Astrocyte (in vitro differentiated cells and primary cell): ENCODE results near the gene TAS2R46.

Experiments used
- EZH2 ChIP-seq: IDR thresholded peaks from 2 replicates; pipeline ENCODE4 v1.6.1; 2012; ENCODE audit warnings: mild to moderate bottlenecking, low read length, inconsistent platforms; ENCODE audit not compliant: insufficient read depth
- TF ChIP-seq, protein P1 (sequence below): IDR thresholded peaks from 2 replicates; pipeline ENCODE4 v1.5.1; 2011; ENCODE audit warnings: low read depth, mild to moderate bottlenecking, inconsistent platforms, low read length, moderate library complexity; ENCODE audit not compliant: insufficient read depth

- TF ChIP-seq, protein P1, sequence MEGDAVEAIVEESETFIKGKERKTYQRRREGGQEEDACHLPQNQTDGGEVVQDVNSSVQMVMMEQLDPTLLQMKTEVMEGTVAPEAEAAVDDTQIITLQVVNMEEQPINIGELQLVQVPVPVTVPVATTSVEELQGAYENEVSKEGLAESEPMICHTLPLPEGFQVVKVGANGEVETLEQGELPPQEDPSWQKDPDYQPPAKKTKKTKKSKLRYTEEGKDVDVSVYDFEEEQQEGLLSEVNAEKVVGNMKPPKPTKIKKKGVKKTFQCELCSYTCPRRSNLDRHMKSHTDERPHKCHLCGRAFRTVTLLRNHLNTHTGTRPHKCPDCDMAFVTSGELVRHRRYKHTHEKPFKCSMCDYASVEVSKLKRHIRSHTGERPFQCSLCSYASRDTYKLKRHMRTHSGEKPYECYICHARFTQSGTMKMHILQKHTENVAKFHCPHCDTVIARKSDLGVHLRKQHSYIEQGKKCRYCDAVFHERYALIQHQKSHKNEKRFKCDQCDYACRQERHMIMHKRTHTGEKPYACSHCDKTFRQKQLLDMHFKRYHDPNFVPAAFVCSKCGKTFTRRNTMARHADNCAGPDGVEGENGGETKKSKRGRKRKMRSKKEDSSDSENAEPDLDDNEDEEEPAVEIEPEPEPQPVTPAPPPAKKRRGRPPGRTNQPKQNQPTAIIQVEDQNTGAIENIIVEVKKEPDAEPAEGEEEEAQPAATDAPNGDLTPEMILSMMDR: no peak
- no peak for TF ChIP-seq EZH2
These were observed 19.9 kb upstream of the TAS2R46 start for GRCh38 chr12:11081987-11082386.
